K562 (cell line): Measurements from ENCODE around the gene SEPHS2. TPM values are rescaled to one million over a fixed set of nuclear protein-coding genes. Genes with fewer than 3 reads are reported as not detected.

Experiments
- BMI1 ChIP-seq: fragments of 150-350 bp; IDR thresholded peaks from 2 replicates; pipeline ENCODE4 v1.6.1; 2014; ENCODE audit warnings: low read length
- HMGN3 ChIP-seq: IDR thresholded peaks from 2 replicates; pipeline ENCODE4 v1.6.1; 2011; ENCODE audit warnings: borderline replicate concordance, low read depth, mild to moderate bottlenecking, mixed read lengths, low read length; ENCODE audit not compliant: insufficient read length; ENCODE audit errors: extremely low read depth
- HNRNPL ChIP-seq: fragments of 200-400 bp; formaldehyde crosslinking; IDR thresholded peaks from 2 replicates; pipeline ENCODE4 v1.6.1; 2017; ENCODE audit warnings: low read depth, mild to moderate bottlenecking, low read length
- JUND ChIP-seq, 2 experiments: IDR thresholded peaks; 2 replicates in 1 of 2; 3 replicates in 1 of 2; pipeline ENCODE4 v1.6.1; 2011; ENCODE audit warnings: borderline replicate concordance in 2 of 2, low read depth in 2 of 2, low read length in 2 of 2, improper control_type of control experiment in 1 of 2, missing biosample characterization in 1 of 2, missing genetic modification characterization in 1 of 2, missing genetic modification reagents in 1 of 2
- MEF2A ChIP-seq: IDR thresholded peaks from 2 replicates; pipeline ENCODE4 v1.6.1; 2011; ENCODE audit warnings: low read depth, mild to moderate bottlenecking, low read length, moderate library complexity; ENCODE audit not compliant: control insufficient read depth
- ZNF586 ChIP-seq: fragments of 450-650 bp; formaldehyde crosslinking; conservative IDR thresholded peaks from 2 replicates; pipeline ENCODE4 v1.4.0; 2020; ENCODE audit warnings: mild to moderate bottlenecking, moderate library complexity
- ZNF75A ChIP-seq: fragments of 450-650 bp; formaldehyde crosslinking; IDR thresholded peaks from 2 replicates; pipeline ENCODE4 v1.4.0; 2020; ENCODE audit warnings: mild to moderate bottlenecking
- polyA plus RNA-seq, 8 experiments: library from polyadenylated mRNA; depleted of rRNA in 4 of 8; stranded (reverse) in 5 of 8; unstranded in 3 of 8; fragments of >200 nt; fragmentation: Nextera tagmentation in 2 of 8; fragmentation: Illumina TruSeq in 1 of 8; extraction: Ambion mirVana in 2 of 8; extraction: Trizol in 1 of 8; gene quantifications; 2 replicates each; pipeline versions ENCODE4 v1.2.1 to v1.2.3, GENCODE V29; 2011 to 2014; ENCODE audit warnings: inconsistent platforms in 1 of 8, missing spikeins in 1 of 8
- total RNA-seq, 7 experiments: library from RNA; depleted of rRNA in 6 of 7; stranded (reverse); fragments of >200 nt in 6 of 7; fragmentation: Illumina TruSeq in 2 of 7; extraction: Trizol in 2 of 7; gene quantifications; 2 replicates each; pipeline versions ENCODE4 v1.2.1 to v1.2.3, GENCODE V29; 2011 to 2021; ENCODE audit warnings: low replicate concordance in 1 of 7
- TF ChIP-seq, protein P1 (sequence below): sonication (generic); formaldehyde crosslinking; IDR thresholded peaks from 2 replicates; pipeline ENCODE4 v1.8.0; 2023; ENCODE audit warnings: missing genetic modification reagents, mild to moderate bottlenecking, borderline replicate concordance
- TF ChIP-seq, protein P2 (sequence below): fragments of 250-450 bp; sonication (Bioruptor Pico); IDR thresholded peaks from 2 replicates; pipeline ENCODE4 v1.8.0; 2022; ENCODE audit warnings: moderate library complexity, mild to moderate bottlenecking, inconsistent platforms

The SEPHS2 gene
- total and polyA plus RNA-seq, 9 of the 15 experiments (the other 6 are each of a cell fraction or from before 2014, with no cell fraction given), result 20.9 to 90.6 (median 43.4) TPM

DNA sequence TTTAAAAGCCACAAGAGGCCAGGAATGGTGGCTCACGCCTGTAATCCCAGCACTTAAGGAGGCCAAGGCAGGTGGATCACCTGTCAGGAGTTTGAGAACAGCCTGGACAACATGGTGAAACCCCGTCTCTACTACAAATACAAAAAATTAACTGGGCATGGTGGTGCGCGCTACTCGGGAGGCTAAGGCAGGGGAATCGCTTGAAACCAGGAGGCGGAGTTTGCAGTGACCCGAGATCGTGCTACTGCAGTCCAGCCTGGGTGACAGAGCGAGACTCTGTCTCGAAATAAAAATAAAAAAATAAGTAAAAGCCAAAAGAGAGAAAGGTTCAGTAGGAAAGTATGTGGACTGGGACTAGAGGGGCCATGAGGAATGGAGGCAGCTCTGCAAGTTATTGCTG, 13.8 kb upstream of the SEPHS2 start (continued):
- no peak for TF ChIP-seq MEF2A
- no peak for TF ChIP-seq BMI1
- TF ChIP-seq HMGN3, result no peak
- TF ChIP-seq, protein P1, sequence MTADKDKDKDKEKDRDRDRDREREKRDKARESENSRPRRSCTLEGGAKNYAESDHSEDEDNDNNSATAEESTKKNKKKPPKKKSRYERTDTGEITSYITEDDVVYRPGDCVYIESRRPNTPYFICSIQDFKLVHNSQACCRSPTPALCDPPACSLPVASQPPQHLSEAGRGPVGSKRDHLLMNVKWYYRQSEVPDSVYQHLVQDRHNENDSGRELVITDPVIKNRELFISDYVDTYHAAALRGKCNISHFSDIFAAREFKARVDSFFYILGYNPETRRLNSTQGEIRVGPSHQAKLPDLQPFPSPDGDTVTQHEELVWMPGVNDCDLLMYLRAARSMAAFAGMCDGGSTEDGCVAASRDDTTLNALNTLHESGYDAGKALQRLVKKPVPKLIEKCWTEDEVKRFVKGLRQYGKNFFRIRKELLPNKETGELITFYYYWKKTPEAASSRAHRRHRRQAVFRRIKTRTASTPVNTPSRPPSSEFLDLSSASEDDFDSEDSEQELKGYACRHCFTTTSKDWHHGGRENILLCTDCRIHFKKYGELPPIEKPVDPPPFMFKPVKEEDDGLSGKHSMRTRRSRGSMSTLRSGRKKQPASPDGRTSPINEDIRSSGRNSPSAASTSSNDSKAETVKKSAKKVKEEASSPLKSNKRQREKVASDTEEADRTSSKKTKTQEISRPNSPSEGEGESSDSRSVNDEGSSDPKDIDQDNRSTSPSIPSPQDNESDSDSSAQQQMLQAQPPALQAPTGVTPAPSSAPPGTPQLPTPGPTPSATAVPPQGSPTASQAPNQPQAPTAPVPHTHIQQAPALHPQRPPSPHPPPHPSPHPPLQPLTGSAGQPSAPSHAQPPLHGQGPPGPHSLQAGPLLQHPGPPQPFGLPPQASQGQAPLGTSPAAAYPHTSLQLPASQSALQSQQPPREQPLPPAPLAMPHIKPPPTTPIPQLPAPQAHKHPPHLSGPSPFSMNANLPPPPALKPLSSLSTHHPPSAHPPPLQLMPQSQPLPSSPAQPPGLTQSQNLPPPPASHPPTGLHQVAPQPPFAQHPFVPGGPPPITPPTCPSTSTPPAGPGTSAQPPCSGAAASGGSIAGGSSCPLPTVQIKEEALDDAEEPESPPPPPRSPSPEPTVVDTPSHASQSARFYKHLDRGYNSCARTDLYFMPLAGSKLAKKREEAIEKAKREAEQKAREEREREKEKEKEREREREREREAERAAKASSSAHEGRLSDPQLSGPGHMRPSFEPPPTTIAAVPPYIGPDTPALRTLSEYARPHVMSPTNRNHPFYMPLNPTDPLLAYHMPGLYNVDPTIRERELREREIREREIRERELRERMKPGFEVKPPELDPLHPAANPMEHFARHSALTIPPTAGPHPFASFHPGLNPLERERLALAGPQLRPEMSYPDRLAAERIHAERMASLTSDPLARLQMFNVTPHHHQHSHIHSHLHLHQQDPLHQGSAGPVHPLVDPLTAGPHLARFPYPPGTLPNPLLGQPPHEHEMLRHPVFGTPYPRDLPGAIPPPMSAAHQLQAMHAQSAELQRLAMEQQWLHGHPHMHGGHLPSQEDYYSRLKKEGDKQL (CRISPR knock-in tag), result no peak
- no peak for TF ChIP-seq ZNF586 (CRISPR knock-in tag)
- no peak for TF ChIP-seq JUND (IDR thresholded peaks at IDR 0.05; ENCODE audit: borderline replicate concordance, low read depth, low read length)
- no peak for TF ChIP-seq JUND (tag; IDR thresholded peaks at IDR 0.05; ENCODE audit: borderline replicate concordance, low read depth, low read length)
- TF ChIP-seq, protein P2, sequence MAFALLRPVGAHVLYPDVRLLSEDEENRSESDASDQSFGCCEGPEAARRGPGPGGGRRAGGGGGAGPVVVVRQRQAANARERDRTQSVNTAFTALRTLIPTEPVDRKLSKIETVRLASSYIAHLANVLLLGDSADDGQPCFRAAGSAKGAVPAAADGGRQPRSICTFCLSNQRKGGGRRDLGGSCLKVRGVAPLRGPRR (CRISPR knock-in tag), result no peak
- TF ChIP-seq HNRNPL, result no peak
- TF ChIP-seq ZNF75A, result no peak
- TF ChIP-seq, all 486 proteins: peak for 0
